Caco-2 (cell line): ENCODE results near the gene NKAIN2. TPM values are rescaled to one million over a fixed set of nuclear protein-coding genes. Genes with fewer than 3 reads are reported as not detected.

Experiments
- BruUV-seq: library from RNA; stranded (reverse); fragments of 400-500 nt; replicated peaks from 2 replicates; lab custom pipeline; 2021; lab: Mats Ljungman, UMichigan
- CTCF ChIA-PET: fragments of 300-600 bp; sonication (Branson Sonifier 250); formaldehyde crosslinking; loops from one replicate; lab custom pipeline; 2022; ENCODE audit warnings: antibody characterized with exemption; lab: Charles Lee
- POLR2A ChIA-PET: fragments of 300-600 bp; sonication (Branson Sonifier 250); formaldehyde crosslinking; loops from one replicate; lab custom pipeline; 2022; ENCODE audit warnings: antibody characterized with exemption; lab: Charles Lee
- DNase-seq, 2 experiments: peaks; one replicate each; pipeline versions ENCODE4 v3.0.0 to v3.0.0-alpha.2; 2020 to 2022
- H3K27me3 ChIP-seq: replicated peaks from 2 replicates; pipeline ENCODE4 v1.6.0; 2011; ENCODE audit warnings: low read length; ENCODE audit not compliant: control insufficient read depth, insufficient read depth
- H3K36me3 ChIP-seq: 2 replicates; pipeline ENCODE4 v1.5.1; 2011; ENCODE audit warnings: low read length; ENCODE audit not compliant: control insufficient read depth, insufficient read depth
- H3K4me1 ChIP-seq: fragments of 250-450 bp; sonication (Bioruptor Pico); 2 replicates; pipeline ENCODE4 v1.5.1; 2020; ENCODE audit warnings: mild to moderate bottlenecking
- H3K4me3 ChIP-seq: 2 replicates; pipeline ENCODE4 v1.5.1; 2011; ENCODE audit warnings: low read depth, mild to moderate bottlenecking, control low read depth, low read length
- H3K9me3 ChIP-seq: fragments of 250-450 bp; sonication (Bioruptor Pico); 2 replicates; pipeline ENCODE4 v1.5.1; 2020; ENCODE audit warnings: mild to moderate bottlenecking, moderate library complexity
- H3K27ac Mint-ChIP-seq: one replicate; pipeline ENCODE4 v1.8.0; 2022; ENCODE audit warnings: mixed read lengths; ENCODE audit not compliant: unreplicated experiment
- H3K27me3 Mint-ChIP-seq: one replicate; pipeline ENCODE4 v1.8.0; 2022; ENCODE audit warnings: mixed read lengths; ENCODE audit not compliant: insufficient read depth, unreplicated experiment
- H3K36me3 Mint-ChIP-seq: one replicate; pipeline ENCODE4 v1.8.0; 2022; ENCODE audit warnings: mild to moderate bottlenecking, mixed read lengths; ENCODE audit not compliant: insufficient read depth, unreplicated experiment
- H3K4me1 Mint-ChIP-seq: one replicate; pipeline ENCODE4 v1.8.0; 2022; ENCODE audit warnings: low read depth, mixed read lengths; ENCODE audit not compliant: unreplicated experiment
- H3K4me3 Mint-ChIP-seq: one replicate; pipeline ENCODE4 v1.8.0; 2022; ENCODE audit warnings: mild to moderate bottlenecking, moderate library complexity, mixed read lengths; ENCODE audit not compliant: unreplicated experiment
- H3K9me3 Mint-ChIP-seq: one replicate; pipeline ENCODE4 v1.8.0; 2022; ENCODE audit warnings: mixed read lengths; ENCODE audit not compliant: unreplicated experiment
- CTCF ChIP-seq, 2 experiments: fragments of 200-600 bp in 1 of 2; IDR thresholded peaks; 1 replicate in 1 of 2; 2 replicates in 1 of 2; pipeline versions ENCODE4 v1.5.1 to v1.8.0; 2011 to 2022; ENCODE audit warnings: antibody characterized with exemption in 1 of 2, control low read depth in 1 of 2, inconsistent platforms in 1 of 2, low read depth in 1 of 2, low read length in 1 of 2, mild to moderate bottlenecking in 1 of 2, moderate library complexity in 1 of 2; ENCODE audit not compliant: insufficient read depth in 1 of 2, severe bottlenecking in 1 of 2, unreplicated experiment in 1 of 2
- intact Hi-C: fragments of 100-400 bp; cut with micrococcal nuclease; formaldehyde crosslinking; loops from one replicate; pipeline ENCODE4 v1.10.0; 2022; ENCODE audit not compliant: unreplicated experiment
- total RNA-seq: library from RNA; stranded (reverse); gene quantifications from 2 replicates; pipeline ENCODE4 v1.2.3, GENCODE V29; 2022

NKAIN2 gene
- total RNA-seq, 1 experiment from 2014 or later: not detected

GRCh38 chr6:124822721-124823120, 1019.1 kb downstream of the NKAIN2 start:
- Mint-ChIP-seq H3K4me3 (no peak overlapping the region), H3K27ac (no peak overlapping the region), H3K36me3 (no peaks in the 10 kb centered on the region), H3K9me3 (no peaks in the 10 kb centered on the region), H3K27me3 (peaks cover 7% of the 10 kb centered on the region), H3K4me1 (no peaks in the 10 kb centered on the region)
- TF ChIP-seq CTCF (IDR thresholded peaks at IDR 0.05; ENCODE audit: insufficient read depth in 1 of 2, low read depth in 1 of 2, low read length in 1 of 2, severe bottlenecking in 1 of 2, unreplicated experiment in 1 of 2): no peak
- H3K9me3 ChIP-seq: no peaks in the 10 kb centered on the region
- CTCF ChIA-PET: no interaction called here
- no peaks in the 10 kb centered on the region for H3K4me1 ChIP-seq
- no peak overlapping the region for H3K4me3 ChIP-seq
- no peaks in the 10 kb centered on the region for H3K27me3 ChIP-seq
- no peaks in the 10 kb centered on the region for H3K36me3 ChIP-seq
- DNase-seq: no peak
- intact Hi-C loops: no loop called here
- BruUV-seq: no TSS peak
- POLR2A ChIA-PET: no interaction called here

GRCh38 chr6:124823240-124824111, 1019.8 kb downstream of the NKAIN2 start:
- POLR2A ChIA-PET: no interaction called here
- no peak for DNase-seq
- Mint-ChIP-seq H3K36me3 (no peaks in the 10 kb centered on the region), H3K9me3 (no peaks in the 10 kb centered on the region), H3K4me1 (no peaks in the 10 kb centered on the region), H3K27ac (no peak overlapping the region), H3K27me3 (peaks cover 7% of the 10 kb centered on the region), H3K4me3 (no peak overlapping the region)
- intact Hi-C loops: no loop called here
- H3K4me3 ChIP-seq: no peak overlapping the region
- no peaks in the 10 kb centered on the region for H3K9me3 ChIP-seq
- TF ChIP-seq CTCF (IDR thresholded peaks at IDR 0.05; ENCODE audit: insufficient read depth in 1 of 2, low read depth in 1 of 2, low read length in 1 of 2, severe bottlenecking in 1 of 2, unreplicated experiment in 1 of 2): no peak
- H3K27me3 ChIP-seq: no peaks in the 10 kb centered on the region
- no peaks in the 10 kb centered on the region for H3K36me3 ChIP-seq
- CTCF ChIA-PET: no interaction called here
- no TSS peak for BruUV-seq
- no peaks in the 10 kb centered on the region for H3K4me1 ChIP-seq

- BruUV-seq: no TSS peak
- no peak overlapping the region for H3K4me3 ChIP-seq
- Mint-ChIP-seq H3K9me3 (no peaks in the 10 kb centered on the region), H3K27me3 (peaks cover 4% of the 10 kb centered on the region), H3K27ac (no peak overlapping the region), H3K4me1 (no peaks in the 10 kb centered on the region), H3K4me3 (no peak overlapping the region), H3K36me3 (no peaks in the 10 kb centered on the region)
- DNase-seq: no peak
- TF ChIP-seq CTCF (IDR thresholded peaks at IDR 0.05; ENCODE audit: insufficient read depth in 1 of 2, low read depth in 1 of 2, low read length in 1 of 2, severe bottlenecking in 1 of 2, unreplicated experiment in 1 of 2): no peak
- ChIA-PET POLR2A (no interaction called here), CTCF (no interaction called here)
- H3K36me3 ChIP-seq: no peaks in the 10 kb centered on the region
- H3K9me3 ChIP-seq: no peaks in the 10 kb centered on the region
- intact Hi-C loops: no loop called here
- H3K4me1 ChIP-seq: no peaks in the 10 kb centered on the region
- H3K27me3 ChIP-seq: no peaks in the 10 kb centered on the region
Measured at GRCh38 chr6:124825564-124825963, 1021.9 kb downstream of the NKAIN2 start.
